ENCODE data around the gene C3orf80.

- no peak for TF ChIP-seq CTCF (IDR thresholded peaks at IDR 0.05; ENCODE audit: low read depth, low read length, poor library complexity, severe bottlenecking)
- TF ChIP-seq EZH2phosphoT487 (IDR thresholded peaks at IDR 0.05; ENCODE audit: borderline replicate concordance, low read length): no peak
These were observed 30.1 kb upstream of the C3orf80 start for GRCh38 chr3:160195106-160195505.
